ENCODE data around the gene ZNRF1. TPM values are rescaled to one million over a fixed set of nuclear protein-coding genes. Genes with fewer than 3 reads are reported as not detected.
"Not testable (repeated sequence)": the region's sequence is repeated elsewhere in the genome, so short reads cannot be mapped to it uniquely, and the experiment has no call there.

The ZNRF1 gene
- polyA plus RNA-seq, 5 donors: 40.9 to 55.2 (median 48.4) TPM

DNA sequence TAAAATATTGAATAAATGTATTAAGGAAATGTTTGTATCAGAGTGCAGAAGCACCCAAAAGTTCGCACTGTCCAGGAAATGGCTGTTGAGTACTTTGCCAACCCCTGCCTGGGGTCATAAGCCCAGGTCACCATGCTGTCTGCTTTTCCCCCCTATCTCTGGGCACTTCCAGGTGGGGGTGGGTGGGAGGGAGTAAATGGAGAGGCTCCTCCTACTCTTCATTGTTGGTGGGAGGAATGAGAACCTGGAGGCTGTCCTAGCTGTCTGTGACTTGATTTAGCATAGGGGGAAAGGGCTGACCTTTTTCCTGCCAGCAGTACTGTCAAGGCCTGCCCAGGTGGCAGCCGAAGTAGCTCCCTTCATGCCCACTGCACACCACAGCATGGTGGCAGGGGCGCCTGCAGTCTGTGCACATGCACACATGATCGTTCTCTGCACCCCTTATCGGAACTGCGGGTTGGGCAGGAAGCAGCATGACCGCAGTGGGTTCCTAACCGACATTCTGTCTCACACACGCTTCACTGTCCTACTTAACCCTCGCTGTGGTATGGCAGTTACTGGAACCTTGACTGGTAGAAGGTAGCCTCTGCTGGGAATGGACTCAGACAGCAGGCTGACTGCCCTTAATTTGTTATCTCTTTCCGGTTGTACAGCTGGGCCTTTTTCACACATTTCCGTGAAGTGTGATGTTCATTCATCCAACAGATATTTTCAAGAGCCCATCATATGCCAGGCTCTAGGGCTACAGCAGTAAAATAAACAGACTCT lies 76.3 kb downstream of the ZNRF1 start:
- DNase-seq: no peak

DNA sequence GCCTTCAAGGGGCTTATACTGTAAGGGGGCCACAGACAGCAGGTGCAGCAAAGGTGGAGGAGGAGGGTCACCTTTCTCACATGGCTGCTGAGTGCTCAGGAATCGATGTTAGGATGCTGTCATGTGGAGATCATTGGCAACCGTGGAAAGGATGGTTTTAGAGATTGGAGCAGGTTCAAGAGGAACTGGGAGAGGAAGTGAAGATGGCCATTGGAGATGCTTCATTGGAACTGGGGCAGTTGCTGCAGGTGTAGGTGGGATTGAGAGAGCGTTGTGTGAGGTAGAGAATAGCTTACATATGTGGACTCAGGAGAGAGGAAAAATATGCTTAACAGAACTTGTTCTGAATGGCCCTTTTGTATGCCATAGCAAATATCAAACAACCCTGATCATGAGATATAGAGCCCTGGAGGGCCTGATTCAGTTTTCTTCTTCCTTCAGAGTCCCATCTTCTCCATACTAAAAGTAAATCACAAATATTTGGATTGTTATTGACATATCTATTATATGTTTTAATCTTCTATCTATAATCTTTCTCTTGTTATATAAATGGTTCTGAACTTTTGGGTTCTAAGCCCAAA lies 77.0 kb downstream of the ZNRF1 start:
- no peak for DNase-seq

DNA sequence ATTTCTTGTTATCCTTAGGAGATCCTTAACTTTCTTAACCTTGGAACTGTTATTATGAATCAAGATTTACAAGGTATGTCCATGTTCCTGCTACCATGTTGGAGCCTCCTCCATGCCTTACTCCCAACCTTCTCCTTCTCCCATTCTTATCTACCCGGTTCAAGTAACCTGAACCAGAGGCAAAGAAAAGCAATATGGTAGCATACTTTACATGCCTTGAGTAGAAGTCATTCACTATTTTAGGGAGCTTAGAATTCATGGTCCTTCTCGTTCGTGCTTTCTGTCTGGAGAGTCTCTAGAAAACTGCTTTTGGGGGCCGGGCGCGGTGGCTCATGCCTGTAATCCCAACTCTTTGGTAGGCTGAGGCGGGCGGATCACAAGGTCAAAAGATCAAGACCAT lies 80.1 kb downstream of the ZNRF1 start:
- no peak for DNase-seq

DNA sequence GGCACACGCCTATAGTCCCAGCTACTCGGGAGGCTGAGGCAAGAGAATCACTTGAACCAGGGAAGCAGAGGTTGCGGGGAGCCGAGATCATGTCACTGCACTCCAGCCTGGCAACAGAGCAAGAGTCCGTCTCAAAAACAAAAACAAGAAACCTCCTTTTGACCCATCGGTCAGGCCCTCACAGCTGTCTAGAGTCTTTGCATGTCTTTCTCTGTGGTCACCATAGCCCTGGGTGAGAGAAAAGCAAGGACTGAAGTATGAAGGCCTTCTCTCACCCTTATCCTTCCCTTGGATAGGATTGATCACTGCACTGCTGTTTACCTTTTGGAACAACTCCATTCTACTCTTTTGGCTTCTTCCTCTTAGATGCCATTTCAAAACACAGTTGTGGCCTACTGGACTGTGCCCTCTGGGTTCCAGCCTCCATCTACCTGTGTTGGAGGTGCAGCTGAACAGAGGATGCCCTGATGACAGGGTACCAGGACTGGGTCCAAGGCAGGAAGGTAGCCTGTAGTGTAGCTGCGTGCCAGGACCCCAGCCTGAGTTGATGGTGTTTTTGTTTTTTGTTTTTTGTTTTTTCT lies 80.6 kb downstream of the ZNRF1 start:
- no peak for DNase-seq

DNA sequence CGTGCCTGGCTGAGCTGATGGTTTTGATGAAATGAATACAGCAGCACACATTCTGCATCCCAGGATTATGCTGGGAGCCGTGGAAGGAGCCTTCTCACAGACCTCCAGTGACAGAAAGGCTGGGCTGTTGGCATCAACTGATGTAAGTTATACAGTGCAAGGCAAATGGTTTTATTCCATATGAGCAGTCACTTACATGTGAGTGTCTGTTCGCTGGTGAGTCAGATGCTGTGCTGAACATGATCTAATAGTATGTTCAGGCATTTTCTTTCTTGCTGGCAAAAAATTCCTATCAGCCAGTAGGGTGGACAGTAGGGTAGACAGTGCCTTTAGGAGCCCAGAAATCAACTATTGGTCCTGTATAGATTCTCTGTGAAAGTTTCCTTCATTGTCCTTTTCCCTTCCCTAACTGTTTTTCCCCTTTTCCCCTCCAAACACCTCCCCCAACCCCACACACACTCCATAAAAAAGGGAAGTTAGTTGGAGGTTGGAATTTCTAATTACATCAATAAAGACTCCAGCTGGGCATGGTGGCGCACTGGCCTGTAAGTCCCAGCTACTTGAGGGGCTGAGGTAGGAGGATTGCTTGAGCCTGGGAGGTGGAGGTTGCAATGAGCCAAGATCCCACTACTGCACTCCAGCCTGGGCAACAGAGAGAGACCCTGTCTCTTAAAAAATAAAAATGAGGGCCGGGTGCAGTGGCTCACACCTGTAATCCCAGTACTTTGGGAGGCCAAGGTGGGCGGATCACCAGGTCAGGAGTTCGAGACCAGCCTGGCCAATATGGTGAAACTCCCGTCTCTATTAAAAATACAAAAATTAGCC lies 81.6 kb downstream of the ZNRF1 start:
- DNase-seq: no peak

DNA sequence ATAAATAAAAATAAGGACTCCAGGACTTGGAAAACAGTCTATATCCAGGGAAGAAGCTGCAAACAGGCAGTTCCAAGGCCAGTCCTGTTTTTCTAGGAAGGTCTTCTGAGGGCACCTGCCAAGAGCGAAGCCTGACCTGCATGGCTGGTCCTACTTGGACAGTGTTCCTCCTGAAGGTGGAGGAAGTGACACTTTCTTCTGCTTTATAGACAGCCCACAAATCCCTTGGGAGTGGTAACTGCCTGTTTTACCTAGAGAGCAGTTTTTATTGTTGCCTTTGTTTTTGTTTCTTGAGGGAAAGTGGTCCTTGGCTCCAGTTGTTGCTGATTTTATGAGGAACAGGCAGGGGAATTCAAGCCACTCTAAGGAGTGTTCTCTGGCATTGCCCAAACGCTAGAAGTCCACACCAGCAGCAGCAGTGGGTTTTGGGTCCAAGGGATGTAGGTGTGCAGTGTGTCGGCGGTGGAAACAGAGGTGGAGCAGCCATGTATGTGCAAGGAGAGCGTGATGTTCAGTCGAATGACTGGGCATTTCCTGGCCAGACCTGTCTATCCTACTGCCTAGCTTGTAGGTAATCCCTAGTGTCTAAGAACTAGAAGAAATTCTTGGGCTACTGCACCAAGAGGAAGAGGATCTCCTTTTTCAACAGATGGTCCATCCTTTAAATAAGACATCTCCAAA lies 82.5 kb downstream of the ZNRF1 start:
- no peak for DNase-seq

DNA sequence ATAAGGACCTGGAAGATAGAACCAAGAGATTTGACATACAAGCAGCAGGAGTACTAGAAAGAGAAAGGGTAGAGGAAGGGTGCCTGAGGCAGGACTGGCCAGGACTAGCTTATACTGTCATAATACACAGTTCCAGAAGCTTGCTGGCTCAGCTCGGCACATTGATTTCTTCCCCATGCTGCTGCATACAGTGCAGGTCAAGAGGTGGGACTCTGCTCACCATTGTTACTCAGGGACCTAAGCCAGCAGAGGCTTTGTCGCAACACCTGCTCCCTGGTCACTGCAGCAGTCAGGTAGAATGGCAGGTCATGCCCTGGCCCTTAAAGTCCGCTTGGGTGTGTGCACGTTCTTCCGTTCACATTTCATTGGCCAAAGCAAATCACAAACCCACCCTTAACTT lies 85.0 kb downstream of the ZNRF1 start:
- no peak for DNase-seq

DNA sequence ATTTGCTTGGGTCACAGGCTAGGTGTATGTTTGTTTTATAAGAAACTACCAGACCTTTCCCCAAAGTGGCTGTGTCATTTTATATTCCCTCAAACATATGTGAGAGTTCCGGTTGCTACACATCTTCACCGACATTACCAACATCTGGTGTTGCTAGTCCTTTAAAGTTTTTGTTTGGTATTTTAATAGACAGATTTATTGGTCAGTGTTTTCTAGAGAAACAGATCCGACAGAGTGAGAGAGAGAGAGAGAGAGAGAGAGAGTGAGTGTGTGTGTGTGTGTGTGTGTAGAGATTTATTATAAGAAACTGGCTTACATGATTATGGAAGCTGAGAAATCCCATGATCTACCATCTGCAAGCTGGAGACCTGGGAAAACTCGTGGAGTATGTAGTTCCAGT lies 86.7 kb downstream of the ZNRF1 start:
- DNase-seq: no peak

DNA sequence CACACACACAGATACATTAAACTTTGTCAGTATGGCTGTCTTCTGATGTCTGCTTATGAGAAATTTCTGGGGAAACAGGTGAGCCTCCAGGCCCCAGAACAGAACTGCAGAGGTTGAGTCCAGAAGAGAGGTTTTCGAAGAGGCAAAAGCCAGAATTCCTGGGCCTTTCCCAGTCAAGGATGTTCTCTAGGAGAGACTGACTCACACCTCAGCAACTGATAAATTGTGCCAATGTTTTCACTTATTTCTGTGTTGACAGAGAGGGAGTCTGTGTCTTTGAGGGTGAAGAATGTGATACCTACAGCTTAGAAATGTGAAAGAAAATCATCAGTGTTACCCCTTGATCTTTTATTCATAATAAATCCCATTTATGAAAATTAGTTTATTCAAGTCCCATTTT lies 87.5 kb downstream of the ZNRF1 start:
- DNase-seq: no peak

DNA sequence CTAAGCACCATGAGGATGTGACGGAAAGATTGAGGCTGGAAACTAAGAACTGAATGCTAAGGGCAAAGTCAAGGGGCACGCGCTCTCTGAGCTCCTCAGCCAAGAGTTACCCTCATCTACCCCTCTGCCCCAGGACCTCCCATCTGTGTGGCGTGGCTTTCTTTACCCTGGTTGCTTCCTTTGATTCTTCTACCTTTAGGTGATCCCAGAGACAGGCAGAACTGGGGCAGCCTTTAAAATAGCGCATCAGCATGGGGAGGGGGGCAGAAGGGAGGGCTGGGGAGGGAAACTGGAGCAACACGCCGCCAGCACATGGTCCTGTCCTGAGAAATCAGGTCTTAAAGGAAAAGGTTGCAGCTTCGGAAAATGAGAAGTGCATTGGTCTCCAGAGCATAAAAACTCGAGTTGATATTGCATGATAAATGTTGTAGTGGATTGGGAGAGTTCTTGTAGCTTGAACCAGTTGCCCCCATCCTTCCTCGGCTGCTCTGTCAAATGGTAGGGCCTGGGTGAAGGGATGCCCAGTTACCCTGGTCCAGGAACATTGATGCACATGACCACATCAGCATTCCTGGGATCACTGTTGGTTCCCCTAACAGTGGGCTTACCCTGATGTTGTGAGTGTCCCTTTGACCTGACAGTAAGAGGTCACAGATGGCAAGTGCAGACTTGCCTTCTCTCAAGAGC lies 88.0 kb downstream of the ZNRF1 start:
- DNase-seq: no peak

DNA sequence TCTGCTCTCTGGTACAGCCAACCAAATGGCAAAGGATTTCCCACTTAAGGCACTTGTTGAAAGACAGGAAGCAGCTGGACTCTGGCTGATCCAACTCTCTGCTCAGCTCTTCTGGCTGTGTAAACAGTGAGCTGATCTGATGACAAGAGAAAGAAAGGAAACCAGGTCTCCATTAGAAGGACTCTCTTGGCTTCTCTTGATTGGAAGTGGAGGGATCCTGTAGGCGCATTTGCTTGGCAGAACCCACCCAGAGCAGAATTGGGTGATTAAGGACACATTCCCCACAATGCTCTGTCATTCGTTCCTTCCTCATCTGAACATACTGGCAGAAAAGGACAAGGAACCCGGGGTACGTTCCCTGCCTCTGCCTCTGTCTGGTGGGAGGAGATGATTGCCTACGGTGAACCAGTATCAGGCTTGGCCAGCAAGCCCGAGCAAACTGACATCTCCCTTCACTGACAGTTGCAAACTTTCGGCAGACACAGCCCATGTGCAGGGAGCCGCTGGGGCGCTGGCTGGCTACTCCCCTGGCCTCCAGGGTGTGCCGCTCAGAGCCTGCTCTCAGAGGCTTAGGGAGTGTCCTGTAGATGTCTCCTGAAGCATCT lies 88.7 kb downstream of the ZNRF1 start:
- peak; percentile 89 to 91 for DNase-seq

DNA sequence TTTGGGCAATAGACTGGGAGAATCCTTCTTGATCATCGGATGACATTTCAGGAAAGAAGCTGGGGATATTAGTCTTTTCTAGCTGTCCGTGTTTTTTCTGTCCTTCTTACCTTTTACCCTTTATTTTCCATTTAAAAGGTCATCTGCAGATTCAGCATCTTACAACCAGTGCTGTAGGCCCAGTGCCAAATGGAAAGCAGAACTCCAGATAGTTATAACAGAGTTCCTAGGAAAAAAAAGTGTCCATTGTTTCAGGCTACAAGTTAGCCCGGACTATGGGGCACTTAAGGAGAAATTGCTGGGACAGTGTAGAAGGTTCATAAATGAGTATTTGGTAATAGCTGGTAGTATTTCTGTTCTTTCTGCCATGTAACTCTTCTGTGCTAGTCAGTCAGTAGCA lies 89.4 kb downstream of the ZNRF1 start:
- no peak for DNase-seq

DNA sequence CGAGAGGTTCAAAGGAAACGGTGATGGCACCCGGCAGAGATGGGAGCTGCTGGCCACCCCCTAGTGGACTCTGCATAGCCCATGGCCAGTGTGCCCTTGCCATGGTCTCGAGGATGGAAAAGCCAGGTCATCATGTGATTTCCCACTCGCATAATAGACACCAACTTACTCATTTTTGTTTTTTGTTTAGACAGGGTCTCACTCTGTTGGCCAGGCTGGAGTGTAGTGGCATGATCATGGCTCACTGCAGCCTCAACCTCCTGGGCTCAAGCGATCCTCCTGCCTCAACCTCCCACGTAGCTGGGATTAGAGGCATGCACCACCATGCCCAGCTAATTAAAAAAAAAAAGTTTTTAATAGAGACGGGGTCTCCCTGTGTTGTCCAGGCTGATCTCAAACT lies 90.1 kb downstream of the ZNRF1 start:
- no peak for DNase-seq

DNA sequence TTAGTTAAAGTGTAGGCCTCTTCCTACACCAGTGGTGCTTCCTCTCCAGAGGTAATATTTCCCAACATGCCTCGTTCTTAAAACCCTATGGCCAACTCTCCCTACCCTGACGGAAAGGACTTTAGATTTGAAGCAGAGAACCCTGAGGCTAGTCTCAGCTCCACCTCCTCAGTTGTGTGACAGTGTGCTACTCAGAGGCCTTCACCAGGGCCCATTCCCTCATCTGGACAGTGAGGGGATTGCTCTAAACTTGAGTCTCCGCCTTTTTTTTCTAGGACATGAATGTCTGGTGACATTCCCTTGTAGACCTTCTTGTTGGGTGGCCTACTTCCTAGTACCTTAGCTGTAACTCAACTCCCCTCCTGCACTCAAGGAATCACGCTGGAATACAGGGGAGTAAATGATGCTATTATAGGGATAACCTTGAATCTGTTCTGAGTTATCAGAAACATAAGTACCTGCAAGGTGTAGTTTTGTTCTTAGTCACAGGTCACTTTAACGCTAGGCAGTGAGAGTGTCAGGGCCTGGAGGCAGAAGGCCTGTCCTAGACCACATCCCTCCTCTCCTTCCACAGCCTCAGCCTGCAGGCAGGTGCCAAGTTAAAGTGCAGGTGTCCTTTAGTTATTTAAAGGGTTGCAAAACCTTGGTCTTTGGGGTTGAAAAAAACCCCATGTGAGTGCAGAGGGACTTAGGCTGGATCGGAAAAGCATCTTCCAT lies 90.8 kb downstream of the ZNRF1 start:
- no peak for DNase-seq

DNA sequence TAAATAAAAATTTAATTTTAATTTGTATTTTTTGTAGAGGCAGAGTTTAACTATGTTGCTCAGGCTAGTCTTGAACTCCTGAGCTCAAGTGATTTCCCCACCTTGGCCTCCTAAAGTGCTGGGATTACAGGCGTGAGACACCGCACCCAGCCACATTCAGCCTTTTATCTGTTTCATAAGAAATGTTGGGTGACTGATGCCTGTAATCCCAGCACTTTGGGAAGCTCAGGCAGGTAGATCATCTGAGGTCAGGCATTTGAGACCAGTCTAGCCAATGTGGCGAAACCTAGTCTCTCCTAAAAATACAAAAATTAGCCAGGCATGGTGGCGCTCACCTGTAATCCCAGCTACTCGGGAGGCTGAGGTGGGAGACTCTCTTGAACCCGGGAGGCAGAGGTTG lies 92.1 kb downstream of the ZNRF1 start:
- DNase-seq: not testable (repeated sequence)

DNA sequence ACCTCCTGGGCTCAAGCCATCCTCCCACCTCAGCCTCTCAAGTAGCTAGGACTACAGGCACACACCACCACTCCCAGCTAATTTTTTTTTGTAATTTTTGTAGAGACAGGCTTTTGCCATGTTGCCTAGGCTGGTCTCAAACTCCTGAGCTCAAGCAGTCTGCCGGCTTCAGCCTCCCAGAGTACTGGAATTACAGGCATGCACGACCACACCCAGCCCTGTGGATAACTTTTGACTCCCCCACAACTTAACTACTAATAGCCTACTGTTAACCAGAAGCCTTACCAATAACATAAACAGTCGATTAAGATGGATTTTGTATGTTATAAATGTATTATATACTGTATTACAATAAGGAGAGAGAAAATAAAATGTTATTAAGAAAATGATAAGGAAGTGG lies 92.8 kb downstream of the ZNRF1 start:
- DNase-seq: not testable (repeated sequence)

DNA sequence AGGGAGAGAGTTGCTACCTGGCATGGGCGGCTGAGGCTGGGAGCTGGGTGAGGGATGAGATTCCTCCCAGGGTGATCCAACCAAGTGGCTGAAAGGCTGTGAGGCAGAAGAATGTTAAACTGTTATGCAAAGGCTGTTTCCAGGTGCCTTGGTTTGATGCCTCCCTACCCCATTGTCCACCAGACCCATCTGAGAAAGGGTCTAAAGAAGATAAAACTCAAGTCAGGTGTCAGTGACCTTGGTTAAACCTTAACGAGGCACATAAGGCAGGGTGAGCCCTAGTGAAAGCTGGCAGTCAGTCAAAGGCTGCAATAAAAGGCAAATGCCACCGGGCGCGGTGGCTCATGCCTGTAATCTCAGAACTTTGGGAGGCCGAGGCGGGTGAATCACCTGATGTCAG lies 94.0 kb downstream of the ZNRF1 start:
- DNase-seq: no peak

DNA sequence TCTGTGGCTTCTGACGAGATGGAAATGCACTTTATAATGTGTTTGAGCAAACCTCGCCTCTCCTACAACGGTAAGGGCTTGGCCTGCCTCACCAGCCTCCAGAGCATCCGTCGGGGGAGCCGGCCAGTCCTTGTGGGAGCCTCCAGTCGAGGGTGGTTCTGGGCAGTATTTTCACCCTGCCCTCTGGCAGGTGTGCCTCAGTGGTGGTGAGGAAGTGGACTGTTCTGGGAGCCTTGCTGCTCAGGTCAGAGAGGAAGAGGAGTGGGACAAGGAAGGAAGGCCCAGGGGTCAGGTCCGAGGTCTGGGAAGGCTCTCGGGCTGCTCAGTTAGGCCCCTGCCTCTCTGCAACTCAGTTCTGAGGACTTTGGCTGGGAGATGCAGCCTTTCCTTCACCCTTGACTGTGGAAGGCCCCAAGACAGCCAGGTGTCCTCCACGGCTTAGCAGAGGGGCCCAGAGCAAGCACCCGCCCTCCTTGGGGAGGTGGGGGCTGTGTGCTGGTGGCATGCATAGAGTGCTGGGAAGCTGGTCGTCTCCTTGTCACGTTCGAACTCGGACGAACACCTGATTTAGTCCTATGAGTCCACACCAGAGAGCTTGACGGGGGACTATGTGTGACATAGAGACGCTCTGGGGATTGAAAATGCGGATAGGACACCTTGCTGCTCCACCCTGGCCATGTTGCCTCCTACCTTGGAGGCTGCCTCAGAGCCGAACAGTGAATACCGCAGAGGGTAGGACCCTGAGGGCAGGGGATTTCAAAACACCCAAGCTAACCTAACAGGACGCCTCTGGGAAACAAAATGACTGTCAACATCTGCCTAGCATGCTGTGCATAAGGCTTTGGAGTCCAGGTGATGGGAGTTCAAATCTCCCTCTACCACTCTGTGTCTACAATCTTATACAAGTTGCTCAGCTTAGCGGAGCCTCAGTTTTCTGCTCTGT lies 95.0 kb downstream of the ZNRF1 start:
- DNase-seq: no peak

DNA sequence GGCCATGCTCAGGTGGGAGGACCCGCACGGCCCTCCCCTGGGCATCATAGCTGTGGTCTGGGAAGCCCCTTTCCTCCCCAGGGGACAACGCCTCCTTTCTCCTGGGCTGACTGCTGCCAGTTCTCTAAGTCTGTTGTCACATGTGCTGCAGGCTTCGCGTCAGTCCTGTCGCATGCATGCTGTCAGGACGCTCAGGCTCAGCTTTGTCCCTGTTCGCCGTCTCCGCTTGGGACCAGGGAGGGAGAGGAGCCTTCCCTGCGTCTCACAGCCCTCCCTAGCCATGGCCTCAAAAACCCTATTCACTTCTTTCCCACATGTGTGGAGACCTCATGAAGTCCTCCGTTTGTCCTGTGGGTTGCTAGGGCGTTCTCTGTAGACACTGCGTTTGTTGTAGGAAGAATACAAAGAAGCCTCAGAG lies 96.4 kb downstream of the ZNRF1 start:
- DNase-seq: no peak
